Body of pancreas (tissue), 4 donors: ENCODE measurements around the gene DGCR8.

Experiments
- POLR2A ChIP-seq, 3 donors: fragments of 450-650 bp; IDR thresholded peaks; one replicate each; pipeline ENCODE4 v1.6.1; 2016; ENCODE audit warnings: antibody characterized with exemption in 3 of 3, mild to moderate bottlenecking in 2 of 3
- TF ChIP-seq, protein P1 (sequence below), 7 experiments: fragments of 450-650 bp in 4 of 7; fragments of 200-600 bp in 3 of 7; sonication (generic) in 3 of 7; IDR thresholded peaks; one replicate each; pipeline ENCODE4 v1.5.1; 2016 to 2019; ENCODE audit warnings: antibody characterized with exemption in 7 of 7

DNA sequence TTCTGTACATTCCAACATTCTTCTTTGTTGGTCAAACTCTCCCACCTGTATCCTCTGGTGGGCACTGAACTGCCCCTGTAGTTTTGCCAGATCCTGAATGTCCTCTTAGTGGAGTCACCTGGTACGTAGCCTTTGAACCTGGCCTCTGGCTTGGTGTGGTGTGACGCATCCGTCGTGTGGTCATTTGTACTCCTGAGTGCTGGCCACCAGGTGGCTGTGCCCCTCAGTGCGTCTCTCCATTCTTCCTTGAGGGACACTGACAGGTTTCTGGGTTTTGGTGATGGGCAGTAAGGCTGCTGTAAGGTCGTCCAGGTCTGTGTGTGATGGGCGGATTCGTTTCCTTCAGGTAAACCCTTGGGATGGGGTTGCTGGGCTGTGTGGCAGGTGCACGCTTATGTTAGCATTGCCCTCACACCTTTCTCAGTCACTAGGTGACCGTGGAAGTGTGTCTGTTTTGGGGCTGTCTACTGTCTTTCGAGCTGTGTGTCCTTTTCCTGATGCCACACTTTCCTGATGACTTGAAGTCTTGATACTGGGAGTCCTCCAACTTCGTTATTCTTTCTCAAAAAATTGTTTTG lies 22.3 kb downstream of the DGCR8 start:
- TF ChIP-seq, protein P1, sequence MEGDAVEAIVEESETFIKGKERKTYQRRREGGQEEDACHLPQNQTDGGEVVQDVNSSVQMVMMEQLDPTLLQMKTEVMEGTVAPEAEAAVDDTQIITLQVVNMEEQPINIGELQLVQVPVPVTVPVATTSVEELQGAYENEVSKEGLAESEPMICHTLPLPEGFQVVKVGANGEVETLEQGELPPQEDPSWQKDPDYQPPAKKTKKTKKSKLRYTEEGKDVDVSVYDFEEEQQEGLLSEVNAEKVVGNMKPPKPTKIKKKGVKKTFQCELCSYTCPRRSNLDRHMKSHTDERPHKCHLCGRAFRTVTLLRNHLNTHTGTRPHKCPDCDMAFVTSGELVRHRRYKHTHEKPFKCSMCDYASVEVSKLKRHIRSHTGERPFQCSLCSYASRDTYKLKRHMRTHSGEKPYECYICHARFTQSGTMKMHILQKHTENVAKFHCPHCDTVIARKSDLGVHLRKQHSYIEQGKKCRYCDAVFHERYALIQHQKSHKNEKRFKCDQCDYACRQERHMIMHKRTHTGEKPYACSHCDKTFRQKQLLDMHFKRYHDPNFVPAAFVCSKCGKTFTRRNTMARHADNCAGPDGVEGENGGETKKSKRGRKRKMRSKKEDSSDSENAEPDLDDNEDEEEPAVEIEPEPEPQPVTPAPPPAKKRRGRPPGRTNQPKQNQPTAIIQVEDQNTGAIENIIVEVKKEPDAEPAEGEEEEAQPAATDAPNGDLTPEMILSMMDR (IDR thresholded peaks at IDR 0.05) = no peak
- TF ChIP-seq POLR2A (IDR thresholded peaks at IDR 0.05) = no peak
